ENCODE data around the gene CDKN2C.

DNA sequence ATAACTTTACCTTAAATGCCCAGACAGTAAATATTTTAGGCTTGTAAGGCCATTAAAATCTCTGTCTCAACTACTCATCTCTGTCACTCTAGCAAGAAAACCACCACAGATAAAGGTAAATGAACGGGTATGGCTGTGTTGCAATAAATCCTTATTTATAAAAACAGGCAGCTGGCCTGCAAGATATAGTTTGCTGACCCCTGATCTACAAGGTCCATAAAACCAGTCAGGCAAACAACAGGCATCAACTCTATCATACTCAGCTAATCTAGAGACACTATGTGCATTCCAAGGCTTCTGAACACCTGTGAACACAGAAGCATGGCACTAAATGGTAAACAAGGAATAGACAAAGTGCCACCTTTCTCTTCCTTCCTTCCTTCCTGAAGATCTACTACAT is 19.6 kb upstream of the CDKN2C start:
- no peak for TF ChIP-seq ARNT (IDR thresholded peaks at IDR 0.05)
- TF ChIP-seq ELF4 (IDR thresholded peaks at IDR 0.05), result no peak
- TF ChIP-seq FOXK2 (IDR thresholded peaks at IDR 0.05), result no peak
- no peak for TF ChIP-seq FOXA1 (IDR thresholded peaks at IDR 0.05)
- no peak for TF ChIP-seq SUZ12 (IDR thresholded peaks at IDR 0.05)
- no peak for TF ChIP-seq CTBP1 (IDR thresholded peaks at IDR 0.05; ENCODE audit: borderline replicate concordance)
- no peak for TF ChIP-seq LEF1 (IDR thresholded peaks at IDR 0.05; ENCODE audit: borderline replicate concordance)
- TF ChIP-seq BHLHE40 (IDR thresholded peaks at IDR 0.05; ENCODE audit: borderline replicate concordance), result no peak
- TF ChIP-seq NFRKB (IDR thresholded peaks at IDR 0.05), result no peak
